Smooth muscle cell (in vitro differentiated cells): Measurements from ENCODE around the gene ORAI1. TPM values are rescaled to one million over a fixed set of nuclear protein-coding genes. Genes with fewer than 3 reads are reported as not detected.

Experiments
- DNase-seq: peaks from one replicate; lab custom pipeline; 2025; ENCODE audit not compliant: unreplicated experiment; lab: John Stamatoyannopoulos, UW
- H2AFZ ChIP-seq: fragments of 200-600 bp; sonication (generic); 2 replicates; pipeline ENCODE4 v1.6.0; 2016; ENCODE audit warnings: antibody characterized with exemption, low read depth, mild to moderate bottlenecking
- H3F3A ChIP-seq: fragments of 200-600 bp; sonication (generic); 2 replicates; pipeline ENCODE4 v1.6.0; 2017; ENCODE audit warnings: antibody characterized with exemption, low read depth
- H3K27ac ChIP-seq: fragments of 200-600 bp; sonication (generic); 2 replicates; pipeline ENCODE4 v1.5.1; 2016; ENCODE audit warnings: low read depth, mild to moderate bottlenecking
- H3K27me3 ChIP-seq: fragments of 200-600 bp; sonication (generic); 2 replicates; pipeline ENCODE4 v1.6.1; 2016; ENCODE audit warnings: low read depth, mild to moderate bottlenecking
- H3K36me3 ChIP-seq: fragments of 200-600 bp; sonication (generic); 2 replicates; pipeline ENCODE4 v1.5.1; 2016; ENCODE audit warnings: low read depth
- H3K4me1 ChIP-seq: fragments of 200-600 bp; sonication (generic); 2 replicates; pipeline ENCODE4 v1.5.1; 2016; ENCODE audit warnings: low read depth
- H3K4me2 ChIP-seq: fragments of 200-600 bp; sonication (generic); 2 replicates; pipeline ENCODE4 v1.6.0; 2016; ENCODE audit warnings: mild to moderate bottlenecking
- H3K4me3 ChIP-seq: fragments of 200-600 bp; sonication (generic); 2 replicates; pipeline ENCODE4 v1.5.1; 2016; ENCODE audit warnings: mild to moderate bottlenecking
- H3K79me2 ChIP-seq: fragments of 200-600 bp; sonication (generic); 2 replicates; pipeline ENCODE4 v1.6.0; 2016; ENCODE audit warnings: low read depth, mild to moderate bottlenecking
- H3K9ac ChIP-seq: fragments of 200-600 bp; sonication (generic); 2 replicates; pipeline ENCODE4 v1.6.0; 2016; ENCODE audit warnings: low read depth
- H3K9me3 ChIP-seq: fragments of 200-600 bp; sonication (generic); replicated peaks from 2 replicates; pipeline ENCODE4 v1.5.1; 2016; ENCODE audit warnings: low read depth
- H4K20me1 ChIP-seq: fragments of 200-600 bp; sonication (generic); 2 replicates; pipeline ENCODE4 v1.6.0; 2016; ENCODE audit warnings: low read depth
- WGBS: methylation state at CpG from one replicate; pipeline ENCODE4 v1.1.7; 2016; ENCODE audit warnings: low lambda C conversion rate; 5-methylcytosine and 5-hydroxymethylcytosine counted together
- polyA plus RNA-seq: library from polyadenylated mRNA; unstranded; fragments of >200 nt; fragmentation: Nextera tagmentation; extraction: Ambion mirVana; gene quantifications from 2 replicates; pipeline ENCODE4 v1.2.1, GENCODE V29; 2016
- total RNA-seq: library from RNA; depleted of rRNA; stranded (reverse); fragments of >200 nt; gene quantifications from 2 replicates; pipeline ENCODE4 v1.2.3, GENCODE V29; 2014
- TF ChIP-seq, protein P1 (sequence below): fragments of 200-600 bp; sonication (generic); IDR thresholded peaks from 2 replicates; pipeline ENCODE4 v1.5.1; 2017; ENCODE audit warnings: borderline replicate concordance, mild to moderate bottlenecking, antibody characterized with exemption; ENCODE audit not compliant: insufficient read depth, poor library complexity, severe bottlenecking

Gene ORAI1
- total and polyA plus RNA-seq, 2 experiments from 2014 or later = 5.5 to 23.4 TPM

DNA sequence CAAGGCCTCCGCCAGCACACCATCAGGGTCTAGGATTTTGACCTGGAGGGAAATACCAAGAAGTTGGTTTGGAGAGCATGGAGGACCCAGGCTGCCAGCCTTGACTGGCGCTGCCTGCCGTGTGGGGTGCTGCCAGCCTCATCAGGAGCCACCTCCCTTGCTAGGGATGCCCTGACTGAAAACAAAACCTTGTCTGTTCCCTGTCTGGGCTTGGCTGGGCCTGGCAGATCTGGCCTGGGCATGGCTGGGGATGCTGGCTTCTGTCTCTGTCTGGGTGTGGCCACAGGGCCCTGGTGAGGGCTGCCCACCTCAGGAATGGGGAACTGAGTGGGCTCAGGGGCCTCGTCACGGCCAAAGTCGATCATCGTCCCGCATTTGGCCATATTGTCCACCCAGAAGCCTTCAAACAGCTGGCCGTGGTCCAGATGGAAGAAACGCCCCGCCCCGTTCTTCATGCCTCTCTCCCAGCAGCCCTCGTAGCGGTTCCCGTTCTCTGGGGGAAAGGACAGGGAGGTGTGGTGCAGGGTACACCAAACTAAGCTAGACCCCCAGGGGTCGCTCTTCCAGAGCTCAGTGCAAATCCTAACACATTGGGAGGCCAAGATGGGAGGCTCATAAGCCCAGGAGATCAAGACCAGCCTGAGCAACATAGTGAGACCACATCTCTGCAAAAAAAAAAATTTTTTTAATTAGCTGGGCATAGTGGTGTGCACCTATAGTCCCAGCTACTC, 26.6 kb downstream of the ORAI1 start:
- no peak for DNase-seq
- Histone ChIP-seq H3K27me3 (no peaks in the 10 kb centered on the region), H3K4me3 (no peak overlapping the region), H3K27ac (no peak overlapping the region), H2AFZ (no peak overlapping the region), H3K4me1 (no peaks in the 10 kb centered on the region), H3K9ac (no peak overlapping the region), H3K79me2 (no peaks in the 10 kb centered on the region), H4K20me1 (no peaks in the 10 kb centered on the region), H3K36me3 (no peaks in the 10 kb centered on the region), H3F3A (no peaks in the 10 kb centered on the region), H3K9me3 (no peaks in the 10 kb centered on the region), H3K4me2 (no peak overlapping the region)
- TF ChIP-seq, protein P1, sequence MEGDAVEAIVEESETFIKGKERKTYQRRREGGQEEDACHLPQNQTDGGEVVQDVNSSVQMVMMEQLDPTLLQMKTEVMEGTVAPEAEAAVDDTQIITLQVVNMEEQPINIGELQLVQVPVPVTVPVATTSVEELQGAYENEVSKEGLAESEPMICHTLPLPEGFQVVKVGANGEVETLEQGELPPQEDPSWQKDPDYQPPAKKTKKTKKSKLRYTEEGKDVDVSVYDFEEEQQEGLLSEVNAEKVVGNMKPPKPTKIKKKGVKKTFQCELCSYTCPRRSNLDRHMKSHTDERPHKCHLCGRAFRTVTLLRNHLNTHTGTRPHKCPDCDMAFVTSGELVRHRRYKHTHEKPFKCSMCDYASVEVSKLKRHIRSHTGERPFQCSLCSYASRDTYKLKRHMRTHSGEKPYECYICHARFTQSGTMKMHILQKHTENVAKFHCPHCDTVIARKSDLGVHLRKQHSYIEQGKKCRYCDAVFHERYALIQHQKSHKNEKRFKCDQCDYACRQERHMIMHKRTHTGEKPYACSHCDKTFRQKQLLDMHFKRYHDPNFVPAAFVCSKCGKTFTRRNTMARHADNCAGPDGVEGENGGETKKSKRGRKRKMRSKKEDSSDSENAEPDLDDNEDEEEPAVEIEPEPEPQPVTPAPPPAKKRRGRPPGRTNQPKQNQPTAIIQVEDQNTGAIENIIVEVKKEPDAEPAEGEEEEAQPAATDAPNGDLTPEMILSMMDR = no peak
- WGBS = 93% methylated on average over 16 of the region's 16 CpGs

DNA sequence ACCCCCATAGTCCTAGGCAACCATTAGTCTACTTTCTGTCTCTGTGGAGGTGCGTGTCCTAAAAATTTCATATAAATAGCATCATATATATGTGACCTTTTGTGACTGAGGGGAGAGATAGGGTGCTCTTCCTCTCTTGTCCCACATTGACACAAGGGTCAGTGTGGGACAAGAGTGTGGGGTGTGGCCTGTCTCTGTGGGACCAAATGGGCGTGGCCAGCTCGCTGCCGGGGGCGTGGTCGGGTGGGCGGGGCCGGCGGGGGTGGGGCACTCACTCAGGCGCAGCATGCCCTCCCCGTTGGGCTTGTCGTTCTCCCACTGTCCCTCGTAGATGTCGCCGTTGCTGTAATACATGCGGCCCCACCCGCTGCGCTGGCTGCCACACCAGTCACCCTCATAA, 27.7 kb downstream of the ORAI1 start:
- Histone ChIP-seq H3K79me2 (no peaks in the 10 kb centered on the region), H3K9me3 (no peaks in the 10 kb centered on the region), H3K27me3 (no peaks in the 10 kb centered on the region), H4K20me1 (no peaks in the 10 kb centered on the region), H3F3A (no peaks in the 10 kb centered on the region), H3K4me1 (peaks cover 6% of the 10 kb centered on the region), H3K36me3 (no peaks in the 10 kb centered on the region), H3K9ac (no peak overlapping the region), H3K27ac (no peak overlapping the region), H2AFZ (no peak overlapping the region), H3K4me2 (no peak overlapping the region), H3K4me3 (no peak overlapping the region)
- WGBS = 71% methylated on average over 9 of the region's 18 CpGs
- DNase-seq = no peak
- TF ChIP-seq, protein P1 = no peak

DNA sequence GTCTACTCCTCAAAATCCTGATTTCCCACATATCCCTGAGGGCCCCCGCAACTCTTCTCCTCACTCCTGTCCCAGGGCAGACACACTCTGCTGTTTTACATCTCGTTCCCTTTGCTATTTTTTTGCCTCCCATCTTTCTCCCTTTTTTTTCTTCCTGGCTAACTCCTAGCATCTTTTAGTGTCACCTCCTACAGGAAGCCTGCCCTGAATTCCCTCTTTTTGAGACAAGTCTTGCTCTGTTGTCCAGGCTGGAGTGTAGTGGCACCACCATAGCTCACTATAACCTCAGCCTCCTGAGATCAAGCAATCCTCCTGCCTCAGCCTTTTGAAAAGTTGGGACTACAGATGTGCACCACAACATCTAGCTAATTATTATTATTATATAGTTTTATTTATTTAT, 29.8 kb downstream of the ORAI1 start:
- no peak overlapping the region for H2AFZ ChIP-seq
- no peak for DNase-seq
- H3K27me3 ChIP-seq = no peaks in the 10 kb centered on the region
- no peak overlapping the region for H3K4me3 ChIP-seq
- H3K4me1 ChIP-seq = peaks cover 14% of the 10 kb centered on the region
- TF ChIP-seq, protein P1 = no peak
- no peaks in the 10 kb centered on the region for H3F3A ChIP-seq
- H3K4me2 ChIP-seq = no peak overlapping the region
- no peak overlapping the region for H3K9ac ChIP-seq
- H3K9me3 ChIP-seq = no peaks in the 10 kb centered on the region
- no peaks in the 10 kb centered on the region for H3K79me2 ChIP-seq
- H4K20me1 ChIP-seq = no peaks in the 10 kb centered on the region
- H3K27ac ChIP-seq = no peak overlapping the region
- no peaks in the 10 kb centered on the region for H3K36me3 ChIP-seq
- WGBS = 100% methylated on average over 2 of the region's 2 CpGs
